SIG-M5 treated with dmso at 0.1 percent for 504 hours (cell line): Measurements from ENCODE around the gene STK16.

Experiments used
- DNase-seq: peaks from one replicate; lab custom pipeline; 2025; ENCODE audit not compliant: unreplicated experiment; lab: John Stamatoyannopoulos, UW

STK16 gene

DNA sequence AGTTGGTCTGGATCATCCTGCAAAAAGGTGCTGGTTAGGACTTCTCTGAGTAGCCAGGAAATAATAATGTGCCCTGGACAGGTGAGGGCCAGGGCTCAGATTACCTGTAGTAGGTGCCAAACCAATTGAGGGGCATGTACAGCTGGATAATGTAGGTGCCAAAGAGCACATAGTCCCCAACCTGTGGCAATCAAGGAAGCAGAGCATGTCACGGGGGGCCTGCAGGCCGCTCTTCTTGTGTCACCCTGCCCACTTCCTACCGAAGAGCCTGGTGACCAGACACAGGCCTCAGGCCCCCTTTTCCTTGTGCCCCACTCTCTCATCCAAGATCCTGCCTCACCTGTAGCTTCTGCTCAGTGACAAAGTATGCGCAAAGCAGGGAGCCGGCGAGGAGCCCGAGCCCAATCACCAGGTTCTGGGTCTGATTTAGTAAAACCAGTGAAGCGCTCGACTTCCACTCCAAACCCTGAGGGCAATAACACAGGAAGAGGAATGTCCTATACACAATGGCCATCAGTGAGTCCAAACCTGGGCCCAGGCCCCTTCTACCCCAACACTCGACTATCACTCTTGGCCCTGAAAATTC, 31.7 kb upstream of the STK16 start:
- DNase-seq: no peak

DNA sequence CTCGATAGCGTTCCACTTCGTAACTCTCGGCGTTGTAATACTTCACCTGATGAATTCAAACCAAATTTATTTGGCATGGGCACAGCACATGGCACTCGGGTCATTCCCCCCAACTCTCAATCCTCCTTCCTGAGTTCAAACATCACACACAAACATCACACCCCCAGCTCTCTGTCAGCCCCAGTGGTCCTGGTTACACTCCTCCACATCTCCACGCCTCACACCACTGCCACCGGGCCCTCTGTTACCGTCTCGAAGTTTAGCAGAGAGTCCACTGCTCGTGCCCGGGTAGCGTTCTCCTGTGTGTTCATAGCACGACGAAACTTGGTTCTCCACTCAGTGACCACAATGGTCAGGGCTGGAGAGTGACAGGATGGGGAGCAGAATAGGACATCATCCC, 31.1 kb upstream of the STK16 start:
- no peak for DNase-seq

DNA sequence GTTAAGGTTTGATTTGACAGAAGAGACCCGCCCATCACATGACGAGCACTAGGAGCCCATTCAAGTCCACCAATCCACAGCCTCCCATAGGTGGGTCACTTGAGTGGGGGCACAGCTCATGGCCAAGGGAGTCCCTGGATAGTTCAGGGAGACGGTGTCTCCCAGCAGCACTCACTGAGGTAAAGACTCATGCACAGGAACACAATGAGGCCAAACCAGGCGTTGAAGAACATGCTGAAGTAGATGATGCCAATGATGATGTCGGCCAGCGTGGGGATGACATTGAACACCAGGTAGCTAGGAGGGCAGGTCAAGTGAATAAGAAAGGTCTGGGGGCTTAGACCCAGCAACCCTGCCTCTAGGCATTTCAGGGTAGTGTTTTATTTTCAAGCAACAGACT, 30.5 kb upstream of the STK16 start:
- DNase-seq: no peak

DNA sequence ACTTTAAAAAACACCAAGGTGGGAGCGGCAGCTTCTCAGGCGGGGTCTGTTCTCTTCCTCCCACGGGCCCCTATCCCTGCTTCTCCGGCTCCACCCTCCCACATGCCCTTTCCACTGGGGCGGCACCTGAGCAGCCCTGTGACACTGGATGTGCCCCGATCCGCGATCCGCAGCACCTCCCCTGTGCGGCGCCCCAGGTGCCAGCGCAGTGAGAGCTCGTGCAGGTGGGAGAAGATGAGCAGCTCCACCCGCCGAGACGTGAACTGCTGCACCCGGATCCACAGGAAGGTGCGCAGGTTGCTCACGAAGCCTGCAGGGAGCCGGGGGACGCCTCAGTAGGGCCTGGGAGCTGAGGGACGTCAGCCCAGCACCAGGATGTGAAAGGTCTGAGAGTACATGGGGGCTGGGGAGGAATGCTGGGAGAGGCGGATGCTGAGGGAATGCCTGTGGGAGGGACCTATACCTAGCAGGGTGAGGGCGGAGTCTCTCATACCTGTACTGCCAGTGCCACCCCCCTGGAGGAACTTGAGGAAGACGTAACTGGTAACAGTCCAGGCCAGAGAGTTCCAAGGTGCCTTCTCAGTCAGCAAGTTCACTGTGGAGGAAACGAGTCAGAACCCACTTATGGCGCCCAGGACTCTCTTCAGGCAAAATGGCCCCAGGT, 29.3 kb upstream of the STK16 start:
- no peak for DNase-seq

DNA sequence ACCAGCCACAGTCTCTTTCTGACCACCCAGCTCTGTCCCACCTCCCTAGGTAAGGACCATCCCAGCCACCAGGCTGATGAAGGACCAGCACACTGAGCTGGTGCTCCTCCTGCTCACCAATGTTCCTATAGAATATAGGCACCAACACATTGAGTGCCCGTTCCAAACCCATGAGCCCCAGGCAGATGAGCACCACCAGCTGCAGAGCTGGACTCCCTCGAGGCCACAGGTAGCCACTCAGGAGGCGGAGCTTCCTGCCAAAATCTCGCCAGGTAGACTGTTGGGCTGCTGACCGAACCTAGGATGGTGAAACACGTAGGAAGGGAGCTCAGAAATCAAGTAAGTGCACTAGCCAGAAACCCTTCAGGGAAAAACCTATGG, 28.8 kb upstream of the STK16 start:
- no peak for DNase-seq

DNA sequence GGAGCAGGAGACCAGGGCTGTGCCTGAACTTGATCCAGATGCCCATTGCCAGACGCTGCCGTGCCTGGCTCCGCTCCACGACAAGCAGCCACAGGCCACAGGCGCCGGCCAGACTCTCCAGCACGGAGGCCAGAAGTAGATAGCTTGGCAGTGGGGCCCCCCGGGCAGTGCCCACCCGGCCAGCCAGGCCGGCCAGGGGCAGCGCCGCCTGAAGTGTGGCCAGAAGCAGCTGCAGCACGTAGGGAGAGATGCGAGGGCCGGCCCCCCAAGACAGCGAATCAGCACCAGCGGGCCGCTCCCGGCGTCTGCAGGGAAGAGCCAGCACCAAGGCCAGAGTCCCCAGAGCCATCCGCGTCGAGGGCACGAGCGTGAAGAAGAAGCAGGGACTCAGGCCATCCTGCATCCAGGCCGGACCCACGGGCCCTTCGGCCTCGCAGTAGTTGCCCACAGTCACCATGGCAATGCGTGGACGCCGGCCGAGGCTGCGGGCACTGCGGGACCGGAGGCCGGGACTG, 27.0 kb upstream of the STK16 start:
- DNase-seq: no peak

DNA sequence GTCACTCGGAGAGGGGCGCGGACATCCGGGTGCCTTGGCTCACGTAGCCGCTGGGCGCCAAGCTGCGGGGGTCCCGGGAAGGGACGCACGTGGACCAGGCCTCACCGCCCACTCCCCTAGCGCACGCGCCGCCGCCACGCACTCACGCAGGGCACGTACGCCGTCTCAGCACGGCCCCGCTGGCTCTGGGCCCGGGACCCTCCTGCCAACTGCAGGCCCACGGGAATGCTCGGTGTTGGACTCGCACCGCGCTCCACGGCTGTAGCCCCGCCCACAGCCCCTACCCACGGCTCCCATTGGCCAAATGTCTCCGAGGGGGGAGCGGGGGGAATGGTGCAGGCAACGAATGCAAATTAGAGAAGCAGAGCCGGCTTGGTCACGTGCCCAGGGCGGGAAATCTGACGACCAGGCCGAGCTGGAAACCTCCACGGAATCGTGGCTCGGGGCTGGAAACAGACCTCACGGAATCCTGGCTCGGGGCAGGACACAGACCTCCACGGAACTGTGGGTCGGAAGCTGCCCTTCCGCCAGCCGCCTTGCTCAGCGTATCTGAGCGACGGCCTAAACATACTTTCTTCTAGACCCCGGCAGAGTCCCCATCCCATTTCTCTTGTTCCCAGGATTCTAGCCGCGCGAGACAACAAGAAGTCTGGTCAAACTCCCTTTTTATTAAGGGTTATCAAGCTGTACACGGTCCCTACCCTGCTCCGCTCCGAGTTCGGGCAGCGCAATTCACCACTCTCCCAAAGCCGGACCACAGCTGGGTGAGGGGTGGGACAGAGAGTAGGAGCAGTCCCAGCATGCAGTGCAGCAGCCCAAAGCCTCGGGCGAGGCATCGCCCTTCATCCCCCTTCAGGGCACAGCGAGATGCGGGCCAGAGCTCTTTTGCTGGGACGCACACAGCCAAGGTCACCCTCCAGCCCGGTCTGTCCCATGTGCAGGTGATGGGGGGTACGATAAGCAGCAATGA, 26.3 kb upstream of the STK16 start, which contains the start of gene ABCB6:
Gene ABCB6, minus strand, starts transcription at position 227 of the 970 bp plus-strand sequence. CDS start 285 bp downstream, outside the sequence.
- DNase-seq: peak; percentile 27

DNA sequence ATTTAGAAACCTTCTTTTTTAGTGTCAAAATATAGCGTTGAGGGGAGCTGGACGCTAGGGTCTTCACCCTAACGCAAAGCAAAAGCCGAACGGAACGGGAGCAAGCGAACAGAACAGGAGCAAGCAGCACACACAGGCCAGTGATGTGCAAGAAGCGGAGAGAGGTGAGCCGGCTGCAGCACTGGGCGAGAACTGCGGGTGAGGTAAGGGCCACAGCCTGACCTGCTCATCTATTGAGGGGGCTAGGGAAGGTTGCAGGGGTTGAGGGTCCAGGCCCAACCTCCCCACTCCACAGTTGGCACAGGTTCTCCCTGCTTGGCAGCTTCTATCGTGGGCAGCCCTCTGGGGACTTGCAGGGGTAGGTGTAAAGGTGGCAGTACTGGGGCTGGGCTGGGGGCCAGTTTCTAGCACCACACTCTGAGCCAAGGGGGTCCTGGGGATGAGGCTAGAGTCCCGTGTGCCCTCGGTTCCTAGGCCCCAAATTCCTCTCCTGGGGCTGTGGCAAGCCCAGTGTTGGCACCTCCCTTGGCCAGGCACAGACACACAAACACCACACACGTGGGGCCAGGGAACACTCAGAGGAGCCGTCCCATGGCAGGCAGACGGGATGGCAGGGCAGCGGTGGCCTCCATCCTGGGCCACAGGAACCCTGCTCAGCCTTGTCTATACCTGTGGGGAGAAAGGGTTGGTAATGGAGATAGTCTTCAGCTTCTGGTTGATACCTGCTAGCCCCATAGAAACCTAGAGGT, 25.3 kb upstream of the STK16 start:
- no peak for DNase-seq

DNA sequence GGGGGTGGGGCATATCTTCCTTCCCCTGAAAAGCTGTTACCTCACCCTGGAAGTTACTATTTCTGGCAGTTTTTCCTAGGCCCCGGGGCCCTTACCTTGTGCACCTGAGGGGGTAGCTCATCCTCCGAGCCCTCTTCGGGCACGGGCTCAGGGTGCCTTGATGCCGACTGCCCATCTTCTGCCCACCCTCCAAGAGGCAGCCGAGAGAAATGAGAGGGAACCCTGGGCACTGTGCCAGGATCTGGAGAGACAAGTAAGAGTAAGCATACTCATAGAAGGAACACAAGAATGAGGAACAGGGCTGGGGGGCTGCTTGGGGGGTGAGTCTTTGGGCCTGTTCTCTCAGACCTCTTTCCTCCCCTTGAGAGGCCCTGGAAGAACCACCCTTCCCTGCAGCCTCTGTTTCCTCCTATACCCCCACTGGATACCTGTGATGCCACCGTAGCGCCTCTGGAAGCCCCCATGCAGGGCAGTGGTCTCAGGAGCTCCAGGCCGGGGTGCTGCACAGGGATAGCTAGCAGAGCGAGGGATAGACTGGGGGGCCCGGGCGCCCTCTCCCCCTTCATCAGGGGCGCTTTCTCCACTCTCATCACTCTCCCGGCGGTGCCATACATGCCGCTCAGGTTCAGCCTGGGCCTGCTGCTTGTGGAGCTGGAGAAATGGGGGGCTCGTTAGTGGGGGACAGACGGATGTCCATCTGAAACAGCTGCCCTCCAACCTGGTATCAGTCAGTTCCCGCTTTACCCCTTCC, 24.5 kb upstream of the STK16 start:
- DNase-seq: no peak

DNA sequence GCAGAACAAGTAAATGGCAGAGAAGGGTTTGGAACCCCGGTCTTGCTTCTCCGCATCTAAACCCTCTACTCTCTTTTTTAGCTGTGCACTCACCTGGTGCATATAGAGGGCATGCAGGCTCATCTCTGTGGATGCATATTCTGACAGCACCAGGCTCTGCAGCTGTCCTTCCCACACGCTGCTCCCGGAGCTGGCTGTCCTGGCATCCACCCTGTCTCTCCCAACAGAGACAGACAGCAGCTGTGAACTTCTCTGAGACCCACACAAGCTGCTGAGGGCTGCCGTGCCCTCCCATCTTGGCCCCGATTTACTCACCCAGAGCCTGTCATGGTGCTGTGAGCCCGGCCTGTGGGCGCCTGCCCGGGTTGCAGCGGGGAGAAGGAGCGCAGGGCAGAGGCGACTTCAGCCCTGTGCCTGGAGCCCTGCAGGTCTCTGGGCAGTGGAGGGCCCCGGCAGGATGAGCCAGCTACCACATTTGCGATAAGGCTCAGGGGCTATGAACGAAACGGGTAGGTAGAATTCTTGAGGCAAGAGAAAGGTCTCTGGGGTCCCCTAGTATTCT, 23.2 kb upstream of the STK16 start:
- no peak for DNase-seq

DNA sequence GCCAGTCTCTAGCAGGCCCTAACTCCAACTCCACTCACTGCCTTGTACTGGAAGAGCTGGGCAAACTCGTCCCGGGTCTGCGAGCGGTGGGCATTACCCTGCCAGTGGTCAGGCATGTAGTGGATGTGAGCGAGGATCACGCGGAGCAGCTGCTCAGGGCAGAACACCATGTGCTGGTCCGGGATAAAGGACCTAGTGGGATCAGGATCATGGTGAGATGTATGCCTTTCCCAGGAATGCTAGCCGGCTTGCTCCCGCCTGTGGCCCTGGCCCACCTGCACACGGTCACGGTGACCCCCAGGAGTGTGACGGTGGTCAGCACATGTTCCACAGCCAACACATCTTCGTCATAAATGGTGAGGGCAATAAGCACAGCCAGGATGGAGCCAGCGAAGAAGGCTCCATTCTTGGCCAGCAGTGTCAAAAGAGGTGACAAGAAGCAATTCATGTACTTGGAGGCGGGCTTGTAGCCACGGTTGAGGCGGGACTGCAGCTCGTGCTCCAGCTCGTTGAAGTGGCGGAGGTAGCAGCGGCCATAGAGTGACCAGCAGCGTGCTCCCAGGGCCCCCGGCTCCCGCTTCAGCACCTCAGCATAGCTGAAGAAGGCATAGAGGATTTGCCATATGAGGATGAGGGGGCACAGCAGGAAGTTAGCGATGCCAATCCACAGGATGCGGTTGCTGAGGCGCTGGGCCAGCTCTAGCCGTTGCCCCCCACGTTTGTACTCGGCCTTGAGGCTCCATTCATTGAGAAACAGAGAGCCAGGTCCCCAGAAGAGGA, 21.3 kb upstream of the STK16 start:
- DNase-seq: no peak

DNA sequence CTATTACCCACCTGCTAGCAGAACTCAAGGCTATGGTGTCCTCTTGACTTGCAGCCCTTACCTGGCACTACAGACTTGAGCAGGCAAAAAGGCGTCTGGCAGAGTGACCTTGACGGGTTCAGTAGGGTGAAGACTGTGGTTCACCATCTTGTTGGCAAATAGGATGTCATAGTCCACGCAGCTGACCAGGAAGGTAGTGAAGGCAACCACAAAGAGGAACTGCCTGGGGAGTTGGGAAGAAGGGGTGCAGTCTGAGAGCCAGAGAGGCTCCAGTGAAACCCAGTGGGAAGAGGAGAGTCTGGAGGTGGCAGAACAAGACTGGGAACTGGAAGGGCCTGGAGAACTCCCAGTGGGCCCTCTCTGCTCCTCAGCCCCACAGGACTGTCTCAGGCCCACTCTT, 19.9 kb upstream of the STK16 start:
- peak; percentile 59 for DNase-seq

DNA sequence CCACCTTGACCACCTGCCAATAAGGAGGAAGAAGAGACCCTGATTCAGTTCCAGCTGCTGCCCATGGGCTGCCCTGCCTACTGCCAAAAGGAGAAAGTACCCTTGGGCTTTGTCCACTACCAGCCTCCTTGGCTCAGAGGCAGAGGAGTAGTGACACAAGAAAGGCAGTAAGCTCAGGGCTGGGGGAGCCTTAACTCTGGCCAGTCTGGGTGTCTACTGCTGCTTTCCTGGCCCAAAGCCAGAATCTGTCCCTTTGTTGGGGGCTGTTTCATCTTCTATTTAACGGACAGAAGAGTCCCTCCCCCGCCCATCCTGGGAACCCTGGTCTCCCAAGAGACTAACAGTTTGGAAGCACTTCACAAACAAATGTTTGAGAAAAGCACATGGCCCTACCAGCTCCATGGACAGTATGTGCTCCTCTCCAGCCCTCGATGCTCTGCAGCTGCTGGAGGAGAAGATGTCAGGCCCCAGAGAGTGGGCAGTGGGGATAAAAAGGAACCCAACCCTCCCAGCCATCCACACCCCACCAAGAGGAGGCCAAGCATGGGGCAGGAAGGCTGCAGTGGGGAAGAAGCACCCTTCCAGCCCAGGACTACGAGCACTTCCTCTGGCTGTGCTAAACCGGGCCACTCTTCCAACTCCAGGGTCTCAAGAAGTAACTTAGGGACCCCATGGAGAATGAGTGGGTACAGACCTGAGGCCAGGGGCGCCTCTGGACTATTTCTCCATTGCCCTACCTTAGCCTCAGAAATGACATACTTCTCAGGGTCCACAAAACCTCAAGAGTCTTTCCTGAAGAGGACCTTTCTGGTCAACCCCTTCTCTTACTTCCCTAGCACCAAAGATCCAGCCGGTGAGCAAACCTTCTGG, 17.0 kb upstream of the STK16 start:
- DNase-seq: peak; percentile 25

DNA sequence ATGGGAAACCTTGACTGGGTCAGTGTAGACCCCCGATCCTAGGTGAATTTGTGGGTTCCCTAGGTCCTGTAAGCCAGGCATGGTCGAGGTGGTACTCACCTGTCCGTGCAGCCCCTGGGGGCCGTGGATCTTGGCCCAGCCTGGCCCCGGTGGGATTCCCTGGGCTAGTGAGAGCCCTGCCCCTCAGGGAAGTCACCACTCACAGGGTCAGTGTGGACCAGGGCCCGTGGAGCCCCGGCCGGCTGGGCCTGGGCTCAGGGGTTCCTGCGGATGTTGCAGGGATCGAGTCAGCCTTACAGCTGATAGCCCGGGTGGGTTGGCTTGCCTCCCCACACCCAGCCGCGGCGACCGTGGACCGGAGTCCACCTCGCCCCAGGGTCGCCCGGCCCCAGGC, 16.4 kb upstream of the STK16 start:
- no peak for DNase-seq

DNA sequence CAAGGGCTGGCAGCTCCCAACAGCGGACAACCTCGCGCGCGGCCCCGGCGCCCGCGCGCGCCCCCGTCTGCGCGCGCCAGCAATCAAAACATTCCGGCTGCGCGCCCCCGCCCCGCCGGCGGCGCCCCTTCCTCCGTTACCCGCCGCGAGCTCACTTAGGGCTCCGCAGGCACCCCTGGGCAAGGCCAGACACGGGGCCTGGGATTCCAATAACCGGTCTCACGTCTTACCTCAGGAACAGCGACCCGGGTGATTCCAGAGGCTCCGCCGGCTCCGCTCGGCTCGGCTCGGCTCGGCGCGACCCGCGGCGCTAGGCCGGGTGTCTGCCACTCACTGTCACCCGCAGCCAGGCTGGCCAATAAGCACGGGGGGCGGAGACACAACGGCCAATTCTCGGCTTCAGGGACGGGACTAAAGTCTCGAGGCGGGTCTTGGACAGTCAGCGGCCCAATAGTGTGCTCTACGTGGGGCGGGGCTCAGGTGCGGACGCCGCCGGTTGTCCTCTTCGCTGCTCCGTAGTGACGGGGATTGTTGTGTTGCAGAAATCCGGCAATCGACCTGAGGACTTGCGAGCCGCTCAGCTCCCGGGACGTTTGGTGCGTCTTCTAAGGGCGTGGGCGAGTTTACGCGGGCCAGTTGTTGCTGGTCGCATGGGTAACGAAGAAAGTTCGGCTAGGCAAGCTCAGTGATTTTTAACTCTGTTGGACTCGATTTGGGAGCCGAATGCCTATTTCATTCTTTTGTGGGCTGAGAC, 15.8 kb upstream of the STK16 start, which contains the start of the genes ANKZF1 and ATG9A:
Gene ANKZF1, plus strand, starts transcription at position 502 of the 754 bp plus-strand sequence. CDS start 452 bp downstream, outside the sequence.
Gene ATG9A, minus strand, starts transcription at position 332 of the 754 bp plus-strand sequence. CDS start 1,612 bp downstream, outside the sequence.
- peak; percentile 100 for DNase-seq

DNA sequence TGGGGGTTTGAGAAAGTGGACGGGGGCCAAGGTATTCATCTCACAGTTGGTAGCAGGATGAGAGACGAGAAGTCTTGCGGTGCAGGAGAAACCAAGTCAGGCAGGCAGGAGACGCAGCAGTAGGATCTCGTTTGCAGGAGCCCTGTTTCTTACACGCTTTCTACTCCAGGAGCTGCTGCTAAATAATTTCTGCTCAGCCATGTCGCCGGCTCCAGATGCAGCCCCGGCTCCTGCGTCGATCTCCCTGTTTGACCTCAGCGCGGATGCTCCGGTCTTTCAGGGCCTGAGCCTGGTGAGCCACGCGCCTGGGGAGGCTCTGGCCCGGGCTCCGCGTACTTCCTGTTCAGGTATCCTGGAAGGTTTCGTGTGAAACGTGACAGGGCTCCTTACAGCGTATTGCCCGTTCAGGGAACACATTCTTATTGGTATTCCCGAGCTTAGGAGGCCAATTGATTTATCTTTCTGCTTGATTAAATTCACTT, 15.2 kb upstream of the STK16 start:
- DNase-seq: peak; percentile 43

DNA sequence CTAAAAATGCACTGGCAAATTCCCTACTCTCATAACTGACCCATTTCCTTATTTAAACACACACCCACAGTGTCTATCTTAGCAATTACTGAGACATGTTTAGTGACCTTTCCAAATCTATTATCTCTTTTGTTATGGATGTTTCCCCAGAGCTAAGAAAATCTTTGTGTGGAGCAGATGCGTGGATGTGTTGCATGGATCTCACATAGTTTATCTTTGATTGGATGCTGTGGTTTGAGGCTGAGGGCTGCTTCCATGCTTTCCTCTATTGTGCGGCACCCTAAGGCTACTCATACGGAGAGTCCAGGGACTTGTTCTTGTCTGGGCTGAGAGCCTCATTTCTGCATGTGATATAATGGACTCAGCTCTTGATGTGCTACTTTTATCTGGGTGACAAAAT, 10.9 kb upstream of the STK16 start:
- no peak for DNase-seq
